ENCODE results near the gene NUP85. TPM values are rescaled to one million over a fixed set of nuclear protein-coding genes. Genes with fewer than 3 reads are reported as not detected.

The NUP85 gene
- total RNA-seq, 1 experiment from 2014 or later = 141 TPM

Other genes starting within 250 kb of the NUP85 start
- gene HID1, start 232.9 kb upstream of the NUP85 start, total RNA-seq (2021; ENCODE audit: unreplicated experiment) = 10.9 TPM
- 32.0 TPM for gene CDR2L, start 218.0 kb upstream of the NUP85 start, total RNA-seq (2021; ENCODE audit: unreplicated experiment)
- gene MRPL58, start 193.0 kb upstream of the NUP85 start, total RNA-seq (2021; ENCODE audit: unreplicated experiment) = 55.2 TPM
- gene ATP5PD, start 158.7 kb upstream of the NUP85 start, total RNA-seq (2021; ENCODE audit: unreplicated experiment) = 413 TPM
- gene KCTD2, start 158.5 kb upstream of the NUP85 start, total RNA-seq (2021; ENCODE audit: unreplicated experiment) = 34.9 TPM
- 46.6 TPM for gene SLC16A5, start 117.7 kb upstream of the NUP85 start, total RNA-seq (2021; ENCODE audit: unreplicated experiment)
- 48.7 TPM for gene ARMC7, start 95.7 kb upstream of the NUP85 start, total RNA-seq (2021; ENCODE audit: unreplicated experiment)
- 63.4 TPM for gene NT5C, start 73.9 kb upstream of the NUP85 start, total RNA-seq (2021; ENCODE audit: unreplicated experiment)
- 448 TPM for gene JPT1, start 51.2 kb upstream of the NUP85 start, total RNA-seq (2021; ENCODE audit: unreplicated experiment)
- gene SUMO2, start 22.7 kb upstream of the NUP85 start, total RNA-seq (2021; ENCODE audit: unreplicated experiment) = 616 TPM
- 61.6 TPM for gene GGA3, start 55.9 kb downstream of the NUP85 start, total RNA-seq (2021; ENCODE audit: unreplicated experiment)
- 85.0 TPM for gene MRPS7, start 56.2 kb downstream of the NUP85 start, total RNA-seq (2021; ENCODE audit: unreplicated experiment)
- 34.4 TPM for gene MIF4GD, start 65.6 kb downstream of the NUP85 start, total RNA-seq (2021; ENCODE audit: unreplicated experiment)
- gene SLC25A19, start 83.8 kb downstream of the NUP85 start, total RNA-seq (2021; ENCODE audit: unreplicated experiment) = 29.0 TPM
- 148 TPM for gene GRB2, start 200.0 kb downstream of the NUP85 start, total RNA-seq (2021; ENCODE audit: unreplicated experiment)